PFSK-1 (cell line): ENCODE measurements around the gene RSU1.

Experiments
- FOXP2 ChIP-seq: optimal IDR thresholded peaks from 2 replicates; pipeline ENCODE3; 2011; ENCODE audit warnings: borderline replicate concordance, control low read depth, inconsistent platforms; ENCODE audit not compliant: insufficient read depth; ENCODE audit errors: extremely low read length, extremely low read depth
- POLR2AphosphoS5 ChIP-seq: IDR thresholded peaks from 2 replicates; pipeline ENCODE4 v1.6.1; 2012; ENCODE audit warnings: low read depth, mild to moderate bottlenecking, control low read depth, low read length, moderate library complexity
- REST ChIP-seq, 2 experiments: IDR thresholded peaks; 2 replicates each; pipeline versions ENCODE4 v1.6.1 to v1.8.0; 2011 to 2012; ENCODE audit warnings: low read depth in 2 of 2, low read length in 2 of 2, control low read depth in 1 of 2, inconsistent platforms in 1 of 2, mild to moderate bottlenecking in 1 of 2, moderate library complexity in 1 of 2; ENCODE audit not compliant: insufficient read depth in 1 of 2
- SIN3A ChIP-seq: IDR thresholded peaks from 2 replicates; pipeline ENCODE4 v1.6.1; 2012; ENCODE audit warnings: mild to moderate bottlenecking, low read length, moderate library complexity, borderline replicate concordance; ENCODE audit not compliant: insufficient read depth
- TAF1 ChIP-seq: IDR thresholded peaks from 2 replicates; pipeline ENCODE4 v1.6.1; 2012; ENCODE audit warnings: low read length, control low read depth, borderline replicate concordance; ENCODE audit not compliant: insufficient read depth

GRCh38 chr10:16780338-16780880 lies 36.8 kb downstream of the RSU1 start:
- no peak for TF ChIP-seq POLR2AphosphoS5
- TF ChIP-seq TAF1, result no peak
- TF ChIP-seq REST (IDR thresholded peaks at IDR 0.05; ENCODE audit: insufficient read depth in 1 of 2, low read depth in 2 of 2, low read length in 2 of 2), result no peak
- no peak for TF ChIP-seq FOXP2
- TF ChIP-seq SIN3A, result no peak
